Measurements from ENCODE around the gene MSI2. TPM values are rescaled to one million over a fixed set of nuclear protein-coding genes. Genes with fewer than 3 reads are reported as not detected.

Gene MSI2
- total RNA-seq, 1 donor from 2014 or later = 21.1 TPM

- DNase-seq (ENCODE audit: low read depth) (no peak), FAIRE-seq (no peak)
- TF ChIP-seq CTCF (IDR thresholded peaks at IDR 0.05; ENCODE audit: insufficient read depth, low read length, severe bottlenecking) = no peak
- Histone ChIP-seq H3K36me3 (ENCODE audit: control insufficient read depth, insufficient read depth, low read length) (peaks cover 1% of the 10 kb centered on the region), H3K4me3 (ENCODE audit: low read depth, low read length) (no peak overlapping the region), H3K27me3 (ENCODE audit: control insufficient read depth, insufficient read depth, low read length) (no peaks in the 10 kb centered on the region)
These were observed 250.4 kb downstream of the MSI2 start for GRCh38 chr17:57506774-57507127.

DNA sequence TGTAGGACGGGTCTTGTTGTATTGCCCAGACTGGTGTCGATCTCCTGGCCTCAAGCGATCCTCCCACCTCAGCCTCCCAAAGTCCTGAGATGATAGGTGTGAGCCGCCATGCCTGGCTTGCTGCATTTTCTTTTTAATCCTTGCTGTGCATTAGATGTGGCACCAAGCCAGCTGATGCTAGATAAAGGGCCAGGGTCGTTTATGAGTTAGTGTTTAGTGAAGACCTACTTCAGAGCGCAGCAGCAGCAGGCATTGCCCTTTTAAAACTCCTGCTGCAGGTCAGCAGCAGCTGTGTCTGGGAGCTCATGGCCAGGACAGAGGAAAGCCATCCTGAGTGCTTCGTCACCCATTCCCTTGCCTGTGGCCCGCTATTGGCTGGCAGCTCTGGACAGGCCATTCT, 251.5 kb downstream of the MSI2 start:
- no peak for FAIRE-seq
- H3K4me3 ChIP-seq (ENCODE audit: low read depth, low read length) = no peak overlapping the region
- DNase-seq (ENCODE audit: low read depth) = no peak
- H3K36me3 ChIP-seq (ENCODE audit: control insufficient read depth, insufficient read depth, low read length) = peaks cover 1% of the 10 kb centered on the region
- TF ChIP-seq CTCF (IDR thresholded peaks at IDR 0.05; ENCODE audit: insufficient read depth, low read length, severe bottlenecking) = no peak
- H3K27me3 ChIP-seq (ENCODE audit: control insufficient read depth, insufficient read depth, low read length) = no peaks in the 10 kb centered on the region

- DNase-seq (ENCODE audit: low read depth) (no peak), FAIRE-seq (no peak)
- no peak overlapping the region for H3K4me3 ChIP-seq (ENCODE audit: low read depth, low read length)
- TF ChIP-seq CTCF (IDR thresholded peaks at IDR 0.05; ENCODE audit: insufficient read depth, low read length, severe bottlenecking) = no peak
- peaks cover 1% of the 10 kb centered on the region for H3K36me3 ChIP-seq (ENCODE audit: control insufficient read depth, insufficient read depth, low read length)
- no peaks in the 10 kb centered on the region for H3K27me3 ChIP-seq (ENCODE audit: control insufficient read depth, insufficient read depth, low read length)
These were observed 252.3 kb downstream of the MSI2 start for GRCh38 chr17:57508671-57509070.

DNA sequence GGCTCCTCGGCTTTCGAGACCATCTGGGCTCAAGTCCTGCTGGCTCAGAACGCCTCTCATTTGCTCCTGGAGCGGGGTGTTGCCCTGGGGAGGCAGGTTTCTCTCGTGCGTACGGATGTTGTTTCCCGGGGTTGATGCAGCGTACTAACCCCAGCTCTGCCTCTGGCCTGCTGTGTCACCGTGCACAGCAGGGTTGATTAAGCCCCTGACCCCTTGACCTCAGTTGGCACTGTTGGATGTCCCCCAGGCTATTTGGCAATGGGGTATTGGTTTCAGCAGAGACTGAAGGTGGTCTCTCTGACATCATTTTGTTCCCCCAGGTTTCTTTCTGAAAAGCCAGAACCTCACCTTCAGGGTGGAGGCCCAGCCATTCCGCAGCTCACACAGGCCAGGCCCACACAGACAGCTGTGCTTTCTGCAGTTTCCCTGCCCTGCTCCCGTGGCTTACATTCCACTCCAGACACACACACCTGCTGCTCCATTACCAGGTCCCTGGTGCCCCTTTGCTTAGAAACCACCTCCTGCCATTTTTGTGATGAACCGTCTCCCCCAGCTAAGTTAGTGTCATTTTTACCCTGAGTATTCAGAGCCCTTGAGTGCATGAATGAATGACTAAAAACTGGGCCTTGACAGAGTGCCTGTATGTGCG, 255.3 kb downstream of the MSI2 start:
- no peak for TF ChIP-seq CTCF (IDR thresholded peaks at IDR 0.05; ENCODE audit: insufficient read depth, low read length, severe bottlenecking)

DNA sequence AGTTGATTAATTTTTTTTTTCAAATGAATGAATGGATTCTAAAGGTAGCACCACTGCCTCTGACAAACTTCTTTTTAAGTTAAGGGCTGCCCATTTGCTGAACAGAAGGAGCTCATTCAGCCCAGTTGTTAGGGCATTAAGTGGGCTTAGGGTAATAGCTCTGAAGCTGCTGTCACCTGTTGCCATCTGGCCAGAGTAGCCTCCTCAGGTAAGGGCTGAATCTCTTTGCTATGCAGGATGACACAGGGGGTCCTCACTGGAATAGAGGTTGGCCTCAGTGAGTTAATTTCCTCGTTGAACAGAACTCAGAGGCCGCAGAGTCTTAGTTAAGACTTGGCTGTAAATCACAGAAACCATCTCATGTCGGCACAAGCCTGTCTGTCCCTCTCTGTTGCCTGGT, 255.9 kb downstream of the MSI2 start:
- no peak for DNase-seq (ENCODE audit: low read depth)
- Histone ChIP-seq H3K36me3 (ENCODE audit: control insufficient read depth, insufficient read depth, low read length) (peaks cover 1% of the 10 kb centered on the region), H3K4me3 (ENCODE audit: low read depth, low read length) (no peak overlapping the region), H3K27me3 (ENCODE audit: control insufficient read depth, insufficient read depth, low read length) (no peaks in the 10 kb centered on the region)
- TF ChIP-seq CTCF (IDR thresholded peaks at IDR 0.05; ENCODE audit: insufficient read depth, low read length, severe bottlenecking) = no peak
- no peak for FAIRE-seq

More for the DNA sequence above, 255.3 kb downstream of the MSI2 start:
- DNase-seq (ENCODE audit: low read depth) = no peak
- H3K36me3 ChIP-seq (ENCODE audit: control insufficient read depth, insufficient read depth, low read length) = peaks cover 1% of the 10 kb centered on the region
- no peak for FAIRE-seq
- no peaks in the 10 kb centered on the region for H3K27me3 ChIP-seq (ENCODE audit: control insufficient read depth, insufficient read depth, low read length)
- no peak overlapping the region for H3K4me3 ChIP-seq (ENCODE audit: low read depth, low read length)

- H3K4me3 ChIP-seq (ENCODE audit: low read depth, low read length) = no peak overlapping the region
- FAIRE-seq (no peak), DNase-seq (ENCODE audit: low read depth) (no peak)
- no peak for TF ChIP-seq CTCF (IDR thresholded peaks at IDR 0.05; ENCODE audit: insufficient read depth, low read length, severe bottlenecking)
- H3K27me3 ChIP-seq (ENCODE audit: control insufficient read depth, insufficient read depth, low read length) = no peaks in the 10 kb centered on the region
- H3K36me3 ChIP-seq (ENCODE audit: control insufficient read depth, insufficient read depth, low read length) = peaks cover 1% of the 10 kb centered on the region
These were observed 256.4 kb downstream of the MSI2 start for GRCh38 chr17:57512691-57513090.

Measured in bronchial epithelial cell (primary cell).